ENCODE results near the gene PWP1. TPM values are rescaled to one million over a fixed set of nuclear protein-coding genes. Genes with fewer than 3 reads are reported as not detected.
"Not testable (repeated sequence)": the region's sequence is repeated elsewhere in the genome, so short reads cannot be mapped to it uniquely, and the experiment has no call there.

The PWP1 gene
- total and polyA plus RNA-seq, 3 experiments from 2014 or later = 71.3 to 80.2 (median 72.3) TPM

DNA sequence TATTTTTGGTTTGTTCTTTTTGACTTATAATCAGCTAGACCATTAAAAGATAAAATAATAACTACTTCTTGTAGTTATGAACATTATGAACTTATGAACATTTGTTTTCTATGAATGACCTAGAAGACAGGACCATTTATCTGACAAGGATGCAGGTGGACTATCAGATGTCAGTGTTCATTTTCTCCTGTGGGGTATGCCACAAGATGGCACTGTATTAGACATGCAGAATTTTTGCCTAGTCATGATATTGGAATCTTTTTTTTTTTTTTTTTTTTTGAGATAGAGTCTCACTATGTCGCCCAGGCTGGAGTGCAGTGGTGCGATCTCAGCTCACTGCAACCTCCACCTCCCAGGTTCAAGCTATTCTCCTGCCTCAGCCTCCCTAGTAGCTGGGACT is 10.2 kb downstream of the PWP1 start:
- H3K27ac Mint-ChIP-seq = peak overlapping the region in 1 of 8 donors; percentile 42
- H3K36me3 ChIP-seq (ENCODE audit: insufficient read depth, low read length) = peaks cover 76% of the 10 kb centered on the region
- H3K4me3 Mint-ChIP-seq; H3K9me3 Mint-ChIP-seq; H3K27me3 Mint-ChIP-seq; H3K27ac ChIP-seq (ENCODE audit: low read depth, low read length); H3K27me3 ChIP-seq (ENCODE audit: insufficient read depth, low read length, poor library complexity, severe bottlenecking); H3K4me3 ChIP-seq (ENCODE audit: low read length); H3K4me1 ChIP-seq (ENCODE audit: insufficient read depth, low read length); CTCF ChIA-PET; H3K9me3 ChIP-seq (ENCODE audit: low read length); POLR2A ChIA-PET; DNase-seq: not testable (repeated sequence)
- peaks cover 25 to 91% (median 45%) of the 10 kb centered on the region in 3 donors for H3K36me3 Mint-ChIP-seq
- H3K4me1 Mint-ChIP-seq = peaks cover 0 to 12% (median 3%) of the 10 kb centered on the region in 3 donors

DNA sequence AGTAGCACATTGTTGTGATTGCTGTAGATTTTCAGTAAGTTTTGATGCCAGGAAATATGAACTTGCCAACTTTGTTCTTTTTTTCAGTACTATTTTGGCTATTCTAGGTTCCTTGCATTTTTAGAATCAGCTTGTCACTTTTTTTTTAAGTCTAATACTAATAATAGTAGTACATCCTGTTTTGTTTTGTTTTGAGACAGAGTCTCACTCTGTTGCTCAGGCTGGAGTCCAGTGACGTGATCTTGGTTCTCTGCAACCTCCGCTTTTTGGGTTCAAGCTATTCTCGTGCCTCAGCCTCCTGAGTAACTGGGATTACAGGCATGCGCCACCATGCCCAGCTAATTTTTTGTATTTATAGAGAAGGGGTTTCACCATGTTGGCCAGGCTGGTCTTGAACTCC is 16.5 kb downstream of the PWP1 start:
- Histone ChIP-seq H3K4me3 (ENCODE audit: low read length) (no peak overlapping the region), H3K27me3 (ENCODE audit: insufficient read depth, low read length, poor library complexity, severe bottlenecking) (no peaks in the 10 kb centered on the region), H3K27ac (ENCODE audit: low read depth, low read length) (no peak overlapping the region), H3K9me3 (ENCODE audit: low read length) (no peaks in the 10 kb centered on the region), H3K4me1 (ENCODE audit: insufficient read depth, low read length) (no peaks in the 10 kb centered on the region), H3K36me3 (ENCODE audit: insufficient read depth, low read length) (peaks cover 68% of the 10 kb centered on the region)
- Mint-ChIP-seq H3K4me1 (peaks cover 0 to 10% (median 0%) of the 10 kb centered on the region in 3 donors), H3K9me3 (peaks cover 0 to 2% (median 0%) of the 10 kb centered on the region in 5 donors), H3K27ac (no peak overlapping the region), H3K4me3 (no peak overlapping the region), H3K36me3 (peaks cover 40 to 93% (median 46%) of the 10 kb centered on the region in 3 donors), H3K27me3 (no peaks in the 10 kb centered on the region)
- no peak for DNase-seq
- ChIA-PET CTCF (interaction anchor here (1.2 kb wide), 1 partner anchor 41 kb away, joined by 3 read pairs; no protein-coding TSS in a partner anchor), POLR2A (no interaction called here)

DNA sequence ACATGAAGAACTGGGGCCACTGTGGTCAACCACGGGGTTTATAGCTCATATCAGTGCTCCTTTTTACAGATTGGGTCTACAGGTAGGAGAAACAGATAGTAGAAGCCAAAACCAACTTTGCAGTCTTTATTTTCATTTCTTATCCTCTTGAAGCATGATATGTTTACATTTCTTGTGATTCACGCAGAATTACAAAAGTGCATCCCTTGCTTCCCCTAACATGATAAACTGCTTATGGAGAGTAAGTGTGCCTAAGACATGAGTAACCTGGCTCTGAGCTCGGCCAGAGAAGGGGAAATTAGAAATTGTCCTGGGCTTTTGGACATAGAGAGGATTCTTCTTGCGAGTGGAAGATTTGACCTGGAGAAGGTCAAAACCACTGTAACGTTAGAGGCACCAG is 18.4 kb downstream of the PWP1 start:
- ChIA-PET CTCF (no interaction called here), POLR2A (no interaction called here)
- Histone ChIP-seq H3K4me1 (ENCODE audit: insufficient read depth, low read length) (no peaks in the 10 kb centered on the region), H3K27me3 (ENCODE audit: insufficient read depth, low read length, poor library complexity, severe bottlenecking) (no peaks in the 10 kb centered on the region), H3K4me3 (ENCODE audit: low read length) (no peak overlapping the region), H3K27ac (ENCODE audit: low read depth, low read length) (no peak overlapping the region), H3K36me3 (ENCODE audit: insufficient read depth, low read length) (peaks cover 64% of the 10 kb centered on the region), H3K9me3 (ENCODE audit: low read length) (no peaks in the 10 kb centered on the region)
- Mint-ChIP-seq H3K27me3 (no peaks in the 10 kb centered on the region), H3K4me3 (no peak overlapping the region), H3K9me3 (peaks cover 0 to 2% (median 0%) of the 10 kb centered on the region in 5 donors), H3K4me1 (peaks cover 0 to 15% (median 4%) of the 10 kb centered on the region in 3 donors), H3K27ac (no peak overlapping the region), H3K36me3 (peaks cover 49 to 92% (median 51%) of the 10 kb centered on the region in 3 donors)
- no peak for DNase-seq

DNA sequence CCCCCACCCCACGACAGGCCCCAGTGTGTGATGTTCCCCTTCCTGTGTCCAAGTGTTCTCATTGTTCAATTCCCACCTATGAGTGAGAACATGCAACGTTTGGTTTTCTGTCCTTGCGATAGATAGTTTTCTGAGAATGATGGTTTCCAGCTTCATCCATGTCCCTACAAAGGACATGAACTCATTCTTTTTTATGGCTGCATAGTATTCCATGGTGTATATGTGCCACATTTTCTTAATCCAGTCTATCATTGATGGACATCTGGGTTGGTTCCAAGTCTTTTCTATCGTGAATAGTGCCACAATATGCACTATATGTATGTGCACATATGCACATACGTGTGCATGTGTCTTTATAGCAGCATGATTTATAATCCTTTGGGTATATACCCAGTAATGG is 19.9 kb downstream of the PWP1 start:
- H3K9me3 Mint-ChIP-seq; H3K27ac ChIP-seq (ENCODE audit: low read depth, low read length); H3K27me3 Mint-ChIP-seq; POLR2A ChIA-PET; H3K27ac Mint-ChIP-seq; H3K27me3 ChIP-seq (ENCODE audit: insufficient read depth, low read length, poor library complexity, severe bottlenecking); H3K4me3 ChIP-seq (ENCODE audit: low read length); H3K4me1 ChIP-seq (ENCODE audit: insufficient read depth, low read length); CTCF ChIA-PET; DNase-seq; H3K4me1 Mint-ChIP-seq; H3K9me3 ChIP-seq (ENCODE audit: low read length); H3K4me3 Mint-ChIP-seq: not testable (repeated sequence)
- peaks cover 63% of the 10 kb centered on the region for H3K36me3 ChIP-seq (ENCODE audit: insufficient read depth, low read length)
- H3K36me3 Mint-ChIP-seq = peaks cover 39 to 90% (median 40%) of the 10 kb centered on the region in 3 donors

DNA sequence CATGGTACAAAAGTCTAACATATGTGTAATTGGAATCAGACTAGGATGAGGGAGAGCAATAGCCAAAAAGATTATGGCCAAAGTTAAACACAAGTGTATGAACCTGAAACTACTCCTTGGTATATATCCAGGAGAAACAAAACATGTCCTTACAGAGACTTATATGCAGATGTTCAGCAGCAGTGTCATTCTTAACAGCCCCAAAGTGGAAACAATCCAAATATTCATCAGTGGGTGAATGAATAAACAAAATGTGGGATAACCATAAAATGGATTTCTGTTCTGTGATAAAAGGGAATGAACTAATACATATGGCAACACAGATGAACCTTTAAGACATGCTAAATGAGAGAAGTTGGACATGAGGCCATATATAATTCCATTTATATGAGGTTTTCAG is 30.2 kb downstream of the PWP1 start:
- CTCF ChIA-PET = no interaction called here
- Mint-ChIP-seq H3K27ac (no peak overlapping the region), H3K4me1 (no peaks in the 10 kb centered on the region), H3K4me3 (no peak overlapping the region), H3K9me3 (no peaks in the 10 kb centered on the region), H3K36me3 (peaks cover 20 to 54% (median 25%) of the 10 kb centered on the region in 3 donors), H3K27me3 (no peaks in the 10 kb centered on the region)
- POLR2A ChIA-PET = no interaction called here
- Histone ChIP-seq H3K27ac (ENCODE audit: low read depth, low read length) (no peak overlapping the region), H3K4me1 (ENCODE audit: insufficient read depth, low read length) (no peaks in the 10 kb centered on the region), H3K9me3 (ENCODE audit: low read length) (no peaks in the 10 kb centered on the region), H3K36me3 (ENCODE audit: insufficient read depth, low read length) (peaks cover 29% of the 10 kb centered on the region), H3K27me3 (ENCODE audit: insufficient read depth, low read length, poor library complexity, severe bottlenecking) (no peaks in the 10 kb centered on the region), H3K4me3 (ENCODE audit: low read length) (no peak overlapping the region)
- DNase-seq = no peak

DNA sequence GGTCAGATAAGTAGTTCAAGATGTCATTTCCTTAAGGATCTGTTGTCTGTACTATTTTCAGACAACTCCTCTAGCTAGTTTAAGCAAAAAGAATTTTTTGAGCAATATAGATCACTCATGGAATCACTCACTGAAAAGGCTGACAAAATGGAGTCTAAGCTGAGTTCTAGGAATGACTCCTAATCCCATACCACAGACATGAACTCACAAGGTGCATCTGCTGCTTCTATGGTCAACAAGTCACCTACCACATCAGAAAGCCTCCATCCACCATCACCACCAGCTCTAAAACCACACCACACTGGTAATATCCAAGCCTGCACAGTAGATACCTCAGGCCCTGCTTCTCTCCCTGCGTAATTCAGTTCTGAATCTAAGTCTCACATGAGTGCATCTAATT is 33.0 kb downstream of the PWP1 start:
- H3K27ac Mint-ChIP-seq = peak overlapping the region in 1 of 8 donors; percentile 26
- H3K4me3 Mint-ChIP-seq = no peak overlapping the region
- H3K36me3 ChIP-seq (ENCODE audit: insufficient read depth, low read length) = peaks cover 8% of the 10 kb centered on the region
- no peak overlapping the region for H3K27ac ChIP-seq (ENCODE audit: low read depth, low read length)
- H3K9me3 ChIP-seq (ENCODE audit: low read length) = no peaks in the 10 kb centered on the region
- CTCF ChIA-PET = no interaction called here
- no peaks in the 10 kb centered on the region for H3K4me1 Mint-ChIP-seq
- H3K4me1 ChIP-seq (ENCODE audit: insufficient read depth, low read length) = no peaks in the 10 kb centered on the region
- no peak overlapping the region for H3K4me3 ChIP-seq (ENCODE audit: low read length)
- peaks cover 12 to 34% (median 14%) of the 10 kb centered on the region in 3 donors for H3K36me3 Mint-ChIP-seq
- no peak for DNase-seq
- peaks cover 0 to 1% (median 0%) of the 10 kb centered on the region in 5 donors for H3K9me3 Mint-ChIP-seq
- POLR2A ChIA-PET = no interaction called here
- no peaks in the 10 kb centered on the region for H3K27me3 Mint-ChIP-seq
- H3K27me3 ChIP-seq (ENCODE audit: insufficient read depth, low read length, poor library complexity, severe bottlenecking) = no peaks in the 10 kb centered on the region

DNA sequence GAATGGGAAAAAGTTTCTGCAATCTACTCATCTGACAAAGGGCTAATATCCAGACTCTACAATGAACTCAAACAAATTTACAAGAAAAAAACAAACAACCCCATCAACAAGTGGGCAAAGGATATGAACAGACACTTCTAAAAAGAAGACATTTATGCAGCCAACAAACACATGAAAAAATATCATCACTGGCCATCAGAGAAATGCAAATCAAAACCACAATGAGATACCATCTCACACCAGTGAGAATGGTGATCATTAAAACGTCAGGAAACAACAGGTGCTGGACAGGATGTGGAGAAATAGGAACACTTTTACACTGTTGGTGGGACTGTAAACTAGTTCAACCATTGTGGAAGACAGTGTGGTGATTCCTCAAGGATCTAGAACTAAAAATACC is 41.7 kb downstream of the PWP1 start:
- H3K4me3 Mint-ChIP-seq; H3K36me3 ChIP-seq (ENCODE audit: insufficient read depth, low read length); H3K27me3 ChIP-seq (ENCODE audit: insufficient read depth, low read length, poor library complexity, severe bottlenecking); H3K27ac ChIP-seq (ENCODE audit: low read depth, low read length); H3K9me3 ChIP-seq (ENCODE audit: low read length); POLR2A ChIA-PET; CTCF ChIA-PET; H3K4me3 ChIP-seq (ENCODE audit: low read length); DNase-seq; H3K27ac Mint-ChIP-seq; H3K4me1 ChIP-seq (ENCODE audit: insufficient read depth, low read length); H3K4me1 Mint-ChIP-seq; H3K27me3 Mint-ChIP-seq; H3K9me3 Mint-ChIP-seq: not testable (repeated sequence)
- H3K36me3 Mint-ChIP-seq = peaks cover 6 to 19% (median 10%) of the 10 kb centered on the region in 3 donors

DNA sequence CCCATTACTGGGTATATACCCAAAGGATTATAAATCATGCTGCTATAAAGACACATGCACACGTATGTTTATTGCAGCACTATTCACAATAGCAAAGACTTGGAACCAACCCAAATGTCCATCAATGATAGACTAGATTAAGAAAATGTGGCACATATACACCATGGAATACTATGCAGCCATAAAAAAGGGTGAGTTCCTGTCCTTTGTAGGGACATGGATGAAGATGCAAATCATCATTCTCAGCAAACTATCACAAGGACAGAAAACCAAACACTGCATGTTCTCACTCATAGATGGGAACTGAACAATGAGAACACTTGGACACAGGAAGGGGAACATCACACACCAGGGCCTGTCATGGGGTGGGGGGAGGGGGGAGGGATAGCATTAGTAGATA is 42.1 kb downstream of the PWP1 start:
- H3K4me1 Mint-ChIP-seq; H3K27me3 ChIP-seq (ENCODE audit: insufficient read depth, low read length, poor library complexity, severe bottlenecking); H3K27ac ChIP-seq (ENCODE audit: low read depth, low read length); H3K4me3 ChIP-seq (ENCODE audit: low read length); CTCF ChIA-PET; H3K9me3 Mint-ChIP-seq; H3K9me3 ChIP-seq (ENCODE audit: low read length); H3K4me3 Mint-ChIP-seq; H3K4me1 ChIP-seq (ENCODE audit: insufficient read depth, low read length); POLR2A ChIA-PET; H3K27ac Mint-ChIP-seq; DNase-seq; H3K27me3 Mint-ChIP-seq; H3K36me3 ChIP-seq (ENCODE audit: insufficient read depth, low read length): not testable (repeated sequence)
- H3K36me3 Mint-ChIP-seq = peaks cover 5 to 16% (median 14%) of the 10 kb centered on the region in 3 donors

All from CD8-positive, alpha-beta memory T cell (primary cell).